Measurements from ENCODE around the gene LARP1B.
"Not testable (repeated sequence)": the region's sequence is repeated elsewhere in the genome, so short reads cannot be mapped to it uniquely, and the experiment has no call there.

LARP1B gene

GRCh38 chr4:128225148-128225547, 164.0 kb downstream of the LARP1B start:
- H3K27ac Mint-ChIP-seq = no peak overlapping the region

GRCh38 chr4:128227991-128228571, 167.0 kb downstream of the LARP1B start:
- no peaks in the 10 kb centered on the region for H3K4me1 Mint-ChIP-seq
- no peak overlapping the region for H3K27ac Mint-ChIP-seq
- no peak for DNase-seq
- peaks cover 0 to 2% of the 10 kb centered on the region in 2 donors for H3K36me3 Mint-ChIP-seq
- no peak for ATAC-seq (replicated peaks)
- no peaks in the 10 kb centered on the region for H3K27me3 Mint-ChIP-seq
- H3K9me3 Mint-ChIP-seq = no peaks in the 10 kb centered on the region
- no peak overlapping the region for H3K4me3 Mint-ChIP-seq

More at GRCh38 chr4:128225148-128225547, 164.0 kb downstream of the LARP1B start:
- H3K4me1 Mint-ChIP-seq = no peaks in the 10 kb centered on the region
- no peak for DNase-seq
- no peaks in the 10 kb centered on the region for H3K27me3 Mint-ChIP-seq
- ATAC-seq (replicated peaks) = no peak
- no peaks in the 10 kb centered on the region for H3K9me3 Mint-ChIP-seq
- no peak overlapping the region for H3K4me3 Mint-ChIP-seq
- H3K36me3 Mint-ChIP-seq = peaks cover 0 to 2% of the 10 kb centered on the region in 2 donors

GRCh38 chr4:128228845-128229795, 168.0 kb downstream of the LARP1B start:
- no peaks in the 10 kb centered on the region for H3K27me3 Mint-ChIP-seq
- H3K4me3 Mint-ChIP-seq = no peak overlapping the region
- H3K27ac Mint-ChIP-seq = no peak overlapping the region
- no peak for DNase-seq
- H3K36me3 Mint-ChIP-seq = peaks cover 0 to 2% of the 10 kb centered on the region in 2 donors
- H3K9me3 Mint-ChIP-seq = no peaks in the 10 kb centered on the region
- no peak for ATAC-seq (replicated peaks)
- H3K4me1 Mint-ChIP-seq = no peaks in the 10 kb centered on the region

GRCh38 chr4:128232719-128233118, 171.6 kb downstream of the LARP1B start:
- peaks cover 0 to 2% of the 10 kb centered on the region in 2 donors for H3K4me1 Mint-ChIP-seq
- ATAC-seq (replicated peaks) (no peak), DNase-seq (no peak)
- no peak overlapping the region for H3K4me3 Mint-ChIP-seq
- peaks cover 0 to 3% of the 10 kb centered on the region in 2 donors for H3K9me3 Mint-ChIP-seq
- H3K36me3 Mint-ChIP-seq = peaks cover 3% of the 10 kb centered on the region in 2 donors
- no peak overlapping the region for H3K27ac Mint-ChIP-seq
- no peaks in the 10 kb centered on the region for H3K27me3 Mint-ChIP-seq

GRCh38 chr4:128234836-128235235, 173.7 kb downstream of the LARP1B start:
- ATAC-seq (replicated peaks) = no peak
- peaks cover 0 to 3% of the 10 kb centered on the region in 2 donors for H3K9me3 Mint-ChIP-seq
- peaks cover 0 to 2% of the 10 kb centered on the region in 2 donors for H3K4me1 Mint-ChIP-seq
- peaks cover 0 to 5% of the 10 kb centered on the region in 2 donors for H3K27me3 Mint-ChIP-seq
- no peak for DNase-seq
- no peak overlapping the region for H3K4me3 Mint-ChIP-seq
- peaks cover 2 to 3% of the 10 kb centered on the region in 2 donors for H3K36me3 Mint-ChIP-seq
- H3K27ac Mint-ChIP-seq = no peak overlapping the region

- Mint-ChIP-seq H3K27me3 (peaks cover 14 to 23% of the 10 kb centered on the region in 2 donors), H3K27ac (no peak overlapping the region)
Observed at GRCh38 chr4:128241019-128241418, 179.9 kb downstream of the LARP1B start.

GRCh38 chr4:128241425-128241913, 180.4 kb downstream of the LARP1B start:
- Mint-ChIP-seq H3K27ac (no peak overlapping the region), H3K4me1 (peaks cover 0 to 3% of the 10 kb centered on the region in 2 donors), H3K4me3 (no peak overlapping the region), H3K27me3 (peaks cover 19 to 23% of the 10 kb centered on the region in 2 donors), H3K9me3 (peaks cover under 1 to 2% of the 10 kb centered on the region in 2 donors), H3K36me3 (no peaks in the 10 kb centered on the region)
- peak; percentile 17 for DNase-seq
- ATAC-seq (replicated peaks) = peak; percentile 73 to 80

More at GRCh38 chr4:128241019-128241418, 179.9 kb downstream of the LARP1B start:
- H3K36me3 Mint-ChIP-seq = no peaks in the 10 kb centered on the region
- ATAC-seq (replicated peaks) = peak; percentile 19 to 24
- no peak overlapping the region for H3K4me3 Mint-ChIP-seq
- H3K4me1 Mint-ChIP-seq = peaks cover 0 to 3% of the 10 kb centered on the region in 2 donors
- no peak for DNase-seq
- no peaks in the 10 kb centered on the region for H3K9me3 Mint-ChIP-seq

GRCh38 chr4:128241981-128242380, 180.9 kb downstream of the LARP1B start:
- Mint-ChIP-seq H3K36me3 (no peaks in the 10 kb centered on the region), H3K4me3 (no peak overlapping the region), H3K27ac (no peak overlapping the region), H3K27me3 (peaks cover 23% of the 10 kb centered on the region in 2 donors), H3K4me1 (peaks cover 0 to 3% of the 10 kb centered on the region in 2 donors), H3K9me3 (peaks cover 4% of the 10 kb centered on the region in 2 donors)
- DNase-seq (no peak), ATAC-seq (replicated peaks) (no peak)

GRCh38 chr4:128242601-128243000, 181.5 kb downstream of the LARP1B start:
- peaks cover 23% of the 10 kb centered on the region in 2 donors for H3K27me3 Mint-ChIP-seq
- ATAC-seq (replicated peaks) (no peak), DNase-seq (no peak)
- no peak overlapping the region for H3K4me3 Mint-ChIP-seq
- no peaks in the 10 kb centered on the region for H3K36me3 Mint-ChIP-seq
- peaks cover 0 to 3% of the 10 kb centered on the region in 2 donors for H3K4me1 Mint-ChIP-seq
- H3K27ac Mint-ChIP-seq = no peak overlapping the region
- peaks cover 4% of the 10 kb centered on the region in 2 donors for H3K9me3 Mint-ChIP-seq

- ATAC-seq (replicated peaks) (no peak), DNase-seq (no peak)
- Mint-ChIP-seq H3K27me3 (peaks cover 17 to 23% of the 10 kb centered on the region in 2 donors), H3K4me3 (no peak overlapping the region), H3K27ac (no peak overlapping the region), H3K4me1 (peaks cover 0 to 3% of the 10 kb centered on the region in 2 donors), H3K9me3 (peaks cover 4 to 6% of the 10 kb centered on the region in 2 donors), H3K36me3 (no peaks in the 10 kb centered on the region)
Observed at GRCh38 chr4:128244379-128244778, 183.3 kb downstream of the LARP1B start.

- H3K4me1 Mint-ChIP-seq; H3K36me3 Mint-ChIP-seq; ATAC-seq (replicated peaks); H3K9me3 Mint-ChIP-seq; H3K4me3 Mint-ChIP-seq; H3K27ac Mint-ChIP-seq; DNase-seq: not testable (repeated sequence)
- H3K27me3 Mint-ChIP-seq = peaks cover 17 to 23% of the 10 kb centered on the region in 2 donors
Observed at GRCh38 chr4:128245391-128245790, 184.3 kb downstream of the LARP1B start.

- ATAC-seq (replicated peaks) (no peak), DNase-seq (no peak)
- H3K27me3 Mint-ChIP-seq = peaks cover 10 to 11% of the 10 kb centered on the region in 2 donors
Observed at GRCh38 chr4:128247906-128248305, 186.8 kb downstream of the LARP1B start.

GRCh38 chr4:128249787-128250668, 188.9 kb downstream of the LARP1B start:
- ATAC-seq (replicated peaks) (no peak), DNase-seq (no peak)
- no peak overlapping the region for H3K4me3 Mint-ChIP-seq
- no peaks in the 10 kb centered on the region for H3K4me1 Mint-ChIP-seq
- peaks cover 4 to 6% of the 10 kb centered on the region in 2 donors for H3K9me3 Mint-ChIP-seq
- H3K36me3 Mint-ChIP-seq = no peaks in the 10 kb centered on the region
- H3K27me3 Mint-ChIP-seq = peaks cover 10 to 12% of the 10 kb centered on the region in 2 donors
- no peak overlapping the region for H3K27ac Mint-ChIP-seq

More at GRCh38 chr4:128247906-128248305, 186.8 kb downstream of the LARP1B start:
- peaks cover 4 to 6% of the 10 kb centered on the region in 2 donors for H3K9me3 Mint-ChIP-seq
- no peaks in the 10 kb centered on the region for H3K4me1 Mint-ChIP-seq
- no peaks in the 10 kb centered on the region for H3K36me3 Mint-ChIP-seq
- H3K27ac Mint-ChIP-seq = no peak overlapping the region
- no peak overlapping the region for H3K4me3 Mint-ChIP-seq
